T-cell (primary cell): ENCODE measurements around the gene PLA2G12A. TPM values are rescaled to one million over a fixed set of nuclear protein-coding genes. Genes with fewer than 3 reads are reported as not detected.

Source experiments
- ATAC-seq, 4 experiments: fragments of 200-7000 bp in 3 of 4; fragments of 150-1000 bp in 1 of 4; cut with Tn5 transposase; replicated peaks in 1 of 4; 1 replicate in 3 of 4; 2 replicates in 1 of 4; pipeline ENCODE4 v1.10.0; 2021; ENCODE audit warnings: moderate library complexity in 3 of 4, mild to moderate bottlenecking in 2 of 4, moderate number of reproducible peaks in 1 of 4
- CTCF ChIA-PET, 2 donors: fragments of 300-600 bp; sonication (Branson Sonifier 250); formaldehyde crosslinking; loops; one replicate each; lab custom pipeline; 2022; ENCODE audit warnings: antibody characterized with exemption in 2 of 2; lab: Charles Lee
- POLR2A ChIA-PET, 2 donors: fragments of 300-600 bp; sonication (Branson Sonifier 250); formaldehyde crosslinking; loops; one replicate each; lab custom pipeline; 2022; ENCODE audit warnings: antibody characterized with exemption in 2 of 2; lab: Charles Lee
- DNase-seq, 35 experiments: peaks; one replicate each; pipeline versions ENCODE4 v3.0.0 to v3.0.0-alpha.2; 2013 to 2023
- H3K27ac ChIP-seq: one replicate; pipeline ENCODE4 v1.5.1; 2013; ENCODE audit warnings: low read length
- H3K27me3 ChIP-seq, 2 experiments: replicated peaks in 1 of 2; 1 replicate in 1 of 2; 2 replicates in 1 of 2; pipeline versions ENCODE4 v1.6.1 to v1.7.0; 2013; ENCODE audit warnings: low read length in 1 of 2, mixed read lengths in 1 of 2; ENCODE audit not compliant: control insufficient read depth in 2 of 2, insufficient read depth in 2 of 2; ENCODE audit errors: extremely low read depth in 1 of 2
- H3K36me3 ChIP-seq, 2 donors: 1 replicate in 1 of 2; 2 replicates in 1 of 2; pipeline versions ENCODE4 v1.6.1 to v1.7.0; 2013; ENCODE audit warnings: low read length in 1 of 2; ENCODE audit not compliant: control insufficient read depth in 2 of 2, insufficient read depth in 1 of 2; ENCODE audit errors: extremely low read depth in 1 of 2
- H3K4me1 ChIP-seq, 2 experiments: 1 replicate in 1 of 2; 2 replicates in 1 of 2; pipeline versions ENCODE4 v1.6.1 to v1.7.0; 2013; ENCODE audit warnings: low read length in 2 of 2, mixed read lengths in 1 of 2; ENCODE audit not compliant: insufficient read depth in 2 of 2, control insufficient read depth in 1 of 2; ENCODE audit errors: extremely low read depth in 1 of 2
- H3K4me3 ChIP-seq, 2 donors: 1 replicate in 1 of 2; 2 replicates in 1 of 2; pipeline versions ENCODE4 v1.5.1 to v1.7.0; 2013; ENCODE audit warnings: mild to moderate bottlenecking in 2 of 2, low read length in 1 of 2, moderate library complexity in 1 of 2; ENCODE audit not compliant: control insufficient read depth in 1 of 2; ENCODE audit errors: extremely low read depth in 1 of 2
- H3K9me3 ChIP-seq: 2 replicates; pipeline ENCODE4 v1.7.0; 2013
- H3K27ac Mint-ChIP-seq, 2 donors: one replicate each; pipeline ENCODE4 v1.8.0; 2020 to 2021; ENCODE audit warnings: mild to moderate bottlenecking in 2 of 2, mixed read lengths in 2 of 2
- H3K27me3 Mint-ChIP-seq, 2 donors: one replicate each; pipeline ENCODE4 v1.8.0; 2021 to 2022; ENCODE audit warnings: mixed read lengths in 2 of 2
- H3K36me3 Mint-ChIP-seq: one replicate; pipeline ENCODE4 v1.8.0; 2021; ENCODE audit warnings: mixed read lengths
- H3K4me1 Mint-ChIP-seq, 3 donors: one replicate each; pipeline ENCODE4 v1.8.0; 2020 to 2022; ENCODE audit warnings: mixed read lengths in 3 of 3, mild to moderate bottlenecking in 1 of 3
- H3K4me3 Mint-ChIP-seq, 3 donors: one replicate each; pipeline ENCODE4 v1.8.0; 2020 to 2022; ENCODE audit warnings: mild to moderate bottlenecking in 3 of 3, mixed read lengths in 3 of 3, moderate library complexity in 3 of 3
- H3K9me3 Mint-ChIP-seq, 3 donors: one replicate each; pipeline ENCODE4 v1.8.0; 2020 to 2022; ENCODE audit warnings: mixed read lengths in 3 of 3
- WGBS: methylation state at CpG from one replicate; pipeline ENCODE4 v1.1.5; 2013; ENCODE audit warnings: missing lambda C conversion rate; ENCODE audit not compliant: insufficient coverage; 5-methylcytosine and 5-hydroxymethylcytosine counted together
- total RNA-seq, 35 experiments: library from RNA in 6 of 35; stranded (reverse) in 6 of 35; fragments of 120-200 nt in 1 of 35; gene quantifications; one replicate each; pipeline versions ENCODE4 v1.2.1 to v1.2.4 and lab custom pipeline; 2013 to 2026

Gene PLA2G12A
- total RNA-seq, 5 donors from 2014 or later (not counting 1 experiment from before 2014, with no cell fraction given): 11.4 to 20.6 (median 18.1) TPM

DNA sequence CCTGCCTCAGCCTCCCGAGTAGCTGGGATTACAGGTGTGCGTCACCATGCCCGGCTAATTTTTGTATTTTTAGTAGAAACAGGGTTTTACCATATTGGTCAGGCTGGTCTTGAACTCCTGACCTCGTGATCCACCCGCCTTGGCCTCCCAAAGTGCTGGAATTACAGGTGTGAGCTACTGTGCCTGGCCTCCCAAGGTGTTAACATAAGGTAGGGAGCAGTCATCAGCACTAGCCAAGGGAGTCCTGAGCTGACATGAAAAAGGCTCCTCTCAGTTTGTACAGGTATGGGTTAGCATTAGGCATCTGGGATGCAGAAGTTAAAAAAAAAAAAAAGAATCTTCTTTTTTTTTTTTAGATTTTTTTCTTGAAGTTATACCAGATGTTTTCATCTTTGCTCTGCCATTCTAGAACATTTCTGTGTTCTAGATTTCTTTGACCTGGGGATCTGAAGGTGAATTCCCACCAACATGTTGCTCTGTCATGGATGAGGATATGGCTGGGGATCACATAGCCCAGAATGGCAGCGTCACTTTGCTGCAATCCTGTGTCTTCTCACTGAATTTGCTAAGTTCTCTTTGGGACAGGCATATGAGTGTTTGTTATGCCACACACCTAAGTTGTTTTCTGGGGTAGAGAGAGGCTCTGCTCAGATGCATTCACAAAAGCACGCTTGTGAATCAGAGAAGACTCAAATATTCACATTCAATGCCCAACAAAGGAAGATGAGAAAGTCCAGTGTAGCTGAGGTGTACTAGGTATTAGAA lies 24.4 kb upstream of the PLA2G12A start:
- H3K27ac Mint-ChIP-seq: no peak overlapping the region
- WGBS: 83% methylated on average over 1 of the region's 7 CpGs
- ChIA-PET CTCF (interaction anchor here in 1 of 2 donors (0.5 kb wide), 1 partner anchor 339 kb away, joined by 3 read pairs; no protein-coding TSS in a partner anchor), POLR2A (interaction anchor here in 1 of 2 donors (0.6 kb wide), 1 partner anchor 14 kb away, joined by 5 read pairs; no protein-coding TSS in a partner anchor)
- no peaks in the 10 kb centered on the region for H3K36me3 Mint-ChIP-seq
- Histone ChIP-seq H3K36me3 (no peaks in the 10 kb centered on the region), H3K4me3 (no peak overlapping the region), H3K27ac (no peak overlapping the region), H3K9me3 (no peaks in the 10 kb centered on the region), H3K27me3 (no peaks in the 10 kb centered on the region), H3K4me1 (no peaks in the 10 kb centered on the region)
- H3K27me3 Mint-ChIP-seq: no peaks in the 10 kb centered on the region
- DNase-seq: no peak
- H3K4me1 Mint-ChIP-seq: no peaks in the 10 kb centered on the region
- no peaks in the 10 kb centered on the region for H3K9me3 Mint-ChIP-seq
- H3K4me3 Mint-ChIP-seq: no peak overlapping the region
- ATAC-seq: peak in 3 of 4 experiments; percentile 33 to 68 (median 46)

DNA sequence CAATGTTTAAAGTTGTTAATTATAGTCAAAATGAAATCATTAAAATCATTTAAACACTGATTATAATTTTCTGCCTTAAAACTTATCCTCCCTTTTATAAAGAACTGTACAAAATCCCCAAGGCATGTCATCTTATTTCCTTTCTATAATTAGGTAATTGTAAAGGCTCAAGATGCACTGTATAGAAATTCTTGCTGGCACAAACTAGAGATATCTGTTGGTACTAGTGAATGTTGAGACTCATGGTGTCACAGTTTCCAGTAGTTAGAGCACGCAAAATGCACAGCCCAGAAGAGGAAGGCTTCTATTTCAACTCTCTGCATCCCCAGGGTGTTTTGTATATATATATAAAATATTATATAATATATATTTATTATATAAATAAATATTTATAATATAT lies 22.7 kb upstream of the PLA2G12A start:
- ChIA-PET CTCF (no interaction called here), POLR2A (no interaction called here)
- no CpG with 5 or more reads among the region's 1 CpG for WGBS
- Histone ChIP-seq H3K4me3 (no peak overlapping the region), H3K27me3 (no peaks in the 10 kb centered on the region), H3K27ac (no peak overlapping the region), H3K4me1 (no peaks in the 10 kb centered on the region), H3K36me3 (no peaks in the 10 kb centered on the region), H3K9me3 (no peaks in the 10 kb centered on the region)
- H3K27me3 Mint-ChIP-seq: no peaks in the 10 kb centered on the region
- no peak for ATAC-seq
- H3K36me3 Mint-ChIP-seq: no peaks in the 10 kb centered on the region
- no peaks in the 10 kb centered on the region for H3K4me1 Mint-ChIP-seq
- no peak for DNase-seq
- H3K9me3 Mint-ChIP-seq: no peaks in the 10 kb centered on the region
- H3K4me3 Mint-ChIP-seq: no peak overlapping the region
- H3K27ac Mint-ChIP-seq: no peak overlapping the region

DNA sequence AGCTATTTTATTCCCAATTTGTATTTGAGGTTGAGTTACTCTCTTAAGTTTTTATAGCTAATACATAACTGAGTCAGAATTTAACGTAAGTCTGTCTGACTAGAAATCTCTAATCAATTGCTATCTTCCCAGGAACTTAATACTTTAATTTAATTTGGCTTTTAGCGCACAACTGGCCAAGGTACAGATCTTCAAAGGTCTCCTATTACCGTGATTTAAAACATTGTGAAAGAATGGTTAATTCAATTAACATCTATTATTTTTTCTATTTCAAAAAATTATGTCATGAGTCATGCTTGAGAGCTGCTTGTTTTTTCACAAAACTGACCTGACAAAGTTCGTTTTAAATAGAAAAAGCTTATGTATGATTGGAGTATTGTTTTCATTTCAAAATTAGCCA lies 22.0 kb upstream of the PLA2G12A start:
- H3K36me3 ChIP-seq: no peaks in the 10 kb centered on the region
- no peaks in the 10 kb centered on the region for H3K4me1 Mint-ChIP-seq
- ChIA-PET CTCF (no interaction called here), POLR2A (no interaction called here)
- ATAC-seq (no peak), DNase-seq (no peak)
- H3K4me1 ChIP-seq: no peaks in the 10 kb centered on the region
- H3K27ac ChIP-seq: no peak overlapping the region
- H3K4me3 ChIP-seq: no peak overlapping the region
- no peaks in the 10 kb centered on the region for H3K9me3 Mint-ChIP-seq
- no peak overlapping the region for H3K4me3 Mint-ChIP-seq
- H3K27me3 Mint-ChIP-seq: no peaks in the 10 kb centered on the region
- H3K27ac Mint-ChIP-seq: no peak overlapping the region
- no peaks in the 10 kb centered on the region for H3K27me3 ChIP-seq
- H3K9me3 ChIP-seq: no peaks in the 10 kb centered on the region
- WGBS: no CpG with 5 or more reads among the region's 4 CpGs
- no peaks in the 10 kb centered on the region for H3K36me3 Mint-ChIP-seq

DNA sequence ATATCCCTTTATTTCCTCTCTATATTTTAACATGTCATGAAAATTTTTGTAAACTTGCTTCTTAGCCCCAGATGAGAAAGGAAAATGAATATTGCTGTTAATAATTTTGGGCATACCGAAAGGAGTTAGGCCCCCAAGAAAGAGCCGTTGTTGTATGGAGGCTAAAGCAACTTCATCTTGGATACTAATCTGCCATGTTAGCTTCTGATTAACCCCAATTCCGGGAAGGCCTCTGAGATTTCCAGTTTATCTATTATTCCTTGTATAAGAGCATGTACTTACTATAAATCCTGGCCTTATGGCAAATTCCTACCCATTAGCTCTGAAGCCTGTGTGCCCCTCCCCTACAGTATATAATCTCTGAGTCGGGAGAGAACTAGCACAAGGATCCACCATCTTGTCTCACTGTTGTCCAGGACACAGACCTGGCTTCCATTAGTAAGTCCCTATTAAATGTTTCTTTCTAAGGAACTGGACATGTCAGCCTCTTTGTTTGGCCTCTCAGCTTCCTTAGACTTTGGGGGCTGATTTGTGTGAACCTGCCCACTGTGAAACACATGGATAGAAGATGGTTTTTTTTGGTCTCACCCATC lies 20.9 kb upstream of the PLA2G12A start:
- DNase-seq (no peak), ATAC-seq (no peak)
- ChIA-PET POLR2A (no interaction called here), CTCF (no interaction called here)
- 80% methylated on average over 1 of the region's 4 CpGs for WGBS
- Histone ChIP-seq H3K4me1 (no peaks in the 10 kb centered on the region), H3K9me3 (no peaks in the 10 kb centered on the region), H3K4me3 (no peak overlapping the region), H3K27me3 (no peaks in the 10 kb centered on the region), H3K36me3 (no peaks in the 10 kb centered on the region), H3K27ac (no peak overlapping the region)
- Mint-ChIP-seq H3K9me3 (no peaks in the 10 kb centered on the region), H3K36me3 (no peaks in the 10 kb centered on the region), H3K27ac (no peak overlapping the region), H3K4me3 (no peak overlapping the region), H3K4me1 (no peaks in the 10 kb centered on the region), H3K27me3 (no peaks in the 10 kb centered on the region)

DNA sequence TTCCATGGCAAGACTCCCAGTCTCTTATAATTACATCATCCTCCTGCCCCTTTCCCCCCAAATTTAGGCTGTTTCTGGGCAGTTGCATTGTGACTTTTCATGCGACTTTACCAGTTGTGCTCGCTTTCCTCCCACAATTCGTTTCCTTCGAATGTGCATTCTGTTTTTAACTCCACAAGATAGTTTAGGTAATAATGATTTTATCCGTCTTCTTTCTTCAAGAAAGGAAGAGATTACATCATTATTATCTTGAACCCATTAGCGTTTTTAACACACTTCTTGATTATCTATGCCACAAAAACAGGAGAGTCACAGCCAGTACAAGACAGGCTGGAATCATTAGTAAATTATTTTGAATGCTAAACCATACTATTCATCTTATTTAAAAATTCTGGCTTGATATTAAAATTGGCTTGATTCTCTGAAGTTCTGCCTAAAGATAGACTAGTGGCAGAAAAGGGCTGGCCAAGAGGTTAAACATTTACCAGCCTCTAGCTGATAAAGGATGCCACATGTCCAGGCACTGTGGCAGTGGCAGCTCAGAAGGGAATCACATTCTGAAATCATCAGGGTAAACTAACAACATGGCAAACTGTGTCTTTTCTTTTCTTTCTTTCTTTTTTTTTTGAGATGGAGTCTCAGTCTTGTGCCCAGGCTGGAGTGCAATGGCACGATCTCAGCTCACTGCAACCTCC lies 19.7 kb upstream of the PLA2G12A start:
- POLR2A ChIA-PET: interaction anchor here in 1 of 2 donors (0.7 kb wide), 1 partner anchor 447 kb away, joined by 3 read pairs; no protein-coding TSS in a partner anchor
- CTCF ChIA-PET: no interaction called here
- Histone ChIP-seq H3K9me3 (no peaks in the 10 kb centered on the region), H3K27ac (no peak overlapping the region), H3K27me3 (no peaks in the 10 kb centered on the region), H3K4me3 (no peak overlapping the region), H3K4me1 (no peaks in the 10 kb centered on the region), H3K36me3 (no peaks in the 10 kb centered on the region)
- DNase-seq (no peak), ATAC-seq (no peak)
- no peaks in the 10 kb centered on the region for H3K27me3 Mint-ChIP-seq
- H3K9me3 Mint-ChIP-seq: no peaks in the 10 kb centered on the region
- no peak overlapping the region for H3K27ac Mint-ChIP-seq
- H3K4me3 Mint-ChIP-seq: no peak overlapping the region
- 80% methylated on average over 1 of the region's 7 CpGs for WGBS
- H3K4me1 Mint-ChIP-seq: no peaks in the 10 kb centered on the region
- no peaks in the 10 kb centered on the region for H3K36me3 Mint-ChIP-seq

DNA sequence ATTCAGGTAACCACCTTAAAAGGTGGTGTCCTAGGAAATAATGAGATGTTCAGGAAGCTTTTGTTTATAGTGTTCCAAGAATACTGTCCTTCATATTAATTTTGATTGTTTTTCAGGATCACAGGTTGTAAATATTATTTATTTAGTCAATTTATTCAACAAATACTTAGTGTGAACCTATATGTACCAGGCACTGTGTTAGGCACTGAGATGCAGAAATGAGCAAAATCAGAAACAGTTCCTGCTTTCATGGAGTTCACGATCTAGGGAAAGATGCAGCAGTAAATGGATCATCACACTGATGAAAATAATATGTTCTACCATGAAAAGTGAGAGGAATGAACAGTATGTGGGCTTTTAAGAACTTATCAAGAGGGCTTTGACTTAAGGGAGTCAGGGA lies 18.2 kb upstream of the PLA2G12A start:
- H3K27me3 Mint-ChIP-seq: no peaks in the 10 kb centered on the region
- ATAC-seq (no peak), DNase-seq (no peak)
- no peak overlapping the region for H3K4me3 Mint-ChIP-seq
- peaks cover 0 to 4% of the 10 kb centered on the region in 2 experiments for H3K27me3 ChIP-seq
- H3K27ac Mint-ChIP-seq: no peak overlapping the region
- H3K4me1 ChIP-seq: no peaks in the 10 kb centered on the region
- H3K4me3 ChIP-seq: no peak overlapping the region
- H3K36me3 ChIP-seq: no peaks in the 10 kb centered on the region
- no peaks in the 10 kb centered on the region for H3K4me1 Mint-ChIP-seq
- no peaks in the 10 kb centered on the region for H3K36me3 Mint-ChIP-seq
- ChIA-PET CTCF (no interaction called here), POLR2A (no interaction called here)
- 100% methylated on average over 1 of the region's 1 CpG for whole genome bisulfite sequencing
- no peak overlapping the region for H3K27ac ChIP-seq
- no peaks in the 10 kb centered on the region for H3K9me3 Mint-ChIP-seq
- H3K9me3 ChIP-seq: no peaks in the 10 kb centered on the region
